Measurements from ENCODE around the gene RCN1.
"Not testable (repeated sequence)": the region's sequence is repeated elsewhere in the genome, so short reads cannot be mapped to it uniquely, and the experiment has no call there.

RCN1 gene

DNA sequence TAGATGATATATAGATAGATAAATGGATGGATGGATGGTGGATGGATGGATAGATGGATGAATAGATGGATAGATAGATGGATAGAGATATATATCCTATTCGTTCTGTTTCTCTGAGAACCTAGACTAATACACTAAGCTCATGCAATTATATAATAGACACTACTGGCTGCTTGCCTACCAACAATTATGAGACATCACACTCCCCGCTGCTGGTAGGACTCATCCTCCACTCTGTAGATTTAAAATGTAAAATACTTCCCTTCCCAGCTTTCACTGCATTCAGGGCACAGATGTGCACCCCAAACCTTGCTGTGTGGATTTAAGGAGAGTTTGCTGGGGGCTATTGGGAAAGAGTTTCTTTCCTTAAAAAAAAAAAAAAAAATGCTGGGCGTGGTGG lies 28.3 kb upstream of the RCN1 start:
- H3K27me3 ChIP-seq (ENCODE audit: control insufficient read depth, insufficient read depth, low read length) = no peaks in the 10 kb centered on the region
- DNase-seq (ENCODE audit: low read depth, low spot score) = no peak
- no peaks in the 10 kb centered on the region for H3K4me1 ChIP-seq (ENCODE audit: control insufficient read depth, insufficient read depth, low read length)
- no peaks in the 10 kb centered on the region for H3K36me3 ChIP-seq (ENCODE audit: control insufficient read depth, insufficient read depth, low read length)
- no peak overlapping the region for H3K27ac ChIP-seq (ENCODE audit: low read length)
- WGBS (ENCODE audit: insufficient coverage, insufficient read length) = no CpG with 5 or more reads among the region's 3 CpGs
- H3K4me3 ChIP-seq (ENCODE audit: low read length) = no peak overlapping the region
- H3K9me3 ChIP-seq (ENCODE audit: control insufficient read depth, insufficient read depth, low read length) = no peaks in the 10 kb centered on the region

DNA sequence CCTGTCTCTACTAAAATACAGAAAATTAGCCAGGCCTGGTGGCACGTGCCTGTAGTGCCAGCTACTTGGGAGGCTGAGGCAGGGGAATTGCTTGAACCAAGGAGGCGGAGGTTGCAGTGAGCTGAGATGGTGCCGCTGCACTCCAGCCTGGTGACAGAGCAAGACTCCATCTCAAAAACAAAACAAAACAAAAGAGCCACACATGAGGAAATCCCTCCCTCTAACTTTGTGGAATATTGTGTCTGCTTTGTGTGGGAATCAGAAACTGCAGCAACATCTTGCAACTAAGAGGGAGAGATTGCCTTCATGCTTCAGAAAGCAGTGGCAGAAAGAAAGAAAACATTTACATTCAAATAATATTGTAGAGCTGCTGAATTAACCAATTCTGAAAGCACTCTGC lies 27.8 kb upstream of the RCN1 start:
- no CpG with 5 or more reads among the region's 3 CpGs for WGBS (ENCODE audit: insufficient coverage, insufficient read length)
- not testable (repeated sequence) for H3K4me3 ChIP-seq (ENCODE audit: low read length); H3K4me1 ChIP-seq (ENCODE audit: control insufficient read depth, insufficient read depth, low read length); H3K27ac ChIP-seq (ENCODE audit: low read length); DNase-seq (ENCODE audit: low read depth, low spot score); H3K27me3 ChIP-seq (ENCODE audit: control insufficient read depth, insufficient read depth, low read length); H3K9me3 ChIP-seq (ENCODE audit: control insufficient read depth, insufficient read depth, low read length); H3K36me3 ChIP-seq (ENCODE audit: control insufficient read depth, insufficient read depth, low read length)

DNA sequence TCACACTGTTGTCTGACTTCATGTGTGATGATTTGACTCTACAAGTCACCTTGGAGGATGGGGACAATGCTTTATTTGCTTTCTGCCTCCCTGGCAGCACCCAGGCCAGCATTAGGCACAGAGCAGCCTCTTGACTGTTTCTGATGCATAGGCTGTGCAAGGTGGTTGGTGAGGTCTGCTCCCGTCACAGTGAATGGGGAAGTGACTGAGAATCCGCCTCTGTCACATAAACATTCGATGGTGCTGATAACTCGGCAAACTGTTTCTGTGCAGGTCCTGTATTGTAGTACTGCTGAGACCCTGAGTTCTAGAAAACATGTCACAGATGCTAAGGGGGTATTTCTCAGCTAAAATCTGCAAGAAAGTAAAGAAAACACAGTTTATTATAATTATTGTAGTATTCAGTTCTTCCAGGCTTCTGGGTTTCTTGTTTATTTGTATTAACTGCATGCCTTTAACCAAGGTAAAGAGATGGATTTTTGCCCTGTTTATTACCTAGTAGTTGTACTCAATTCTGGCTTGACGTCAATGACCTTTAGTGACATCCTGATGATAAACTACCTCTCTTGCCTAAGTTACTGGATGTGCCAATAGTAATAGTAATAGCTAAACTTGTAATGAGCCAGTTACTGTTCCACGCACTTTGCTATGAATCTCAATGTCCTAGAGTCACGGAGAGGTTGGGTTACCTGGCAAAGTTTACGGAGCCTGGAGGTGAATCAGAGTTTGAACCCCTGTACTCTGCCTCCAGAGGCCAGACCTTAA lies 24.8 kb upstream of the RCN1 start:
- Histone ChIP-seq H3K9me3 (ENCODE audit: control insufficient read depth, insufficient read depth, low read length) (no peaks in the 10 kb centered on the region), H3K4me3 (ENCODE audit: low read length) (no peak overlapping the region), H3K36me3 (ENCODE audit: control insufficient read depth, insufficient read depth, low read length) (no peaks in the 10 kb centered on the region), H3K27me3 (ENCODE audit: control insufficient read depth, insufficient read depth, low read length) (no peaks in the 10 kb centered on the region), H3K4me1 (ENCODE audit: control insufficient read depth, insufficient read depth, low read length) (no peaks in the 10 kb centered on the region), H3K27ac (ENCODE audit: low read length) (no peak overlapping the region)
- DNase-seq (ENCODE audit: low read depth, low spot score) = no peak
- WGBS (ENCODE audit: insufficient coverage, insufficient read length) = no CpG with 5 or more reads among the region's 8 CpGs

DNA sequence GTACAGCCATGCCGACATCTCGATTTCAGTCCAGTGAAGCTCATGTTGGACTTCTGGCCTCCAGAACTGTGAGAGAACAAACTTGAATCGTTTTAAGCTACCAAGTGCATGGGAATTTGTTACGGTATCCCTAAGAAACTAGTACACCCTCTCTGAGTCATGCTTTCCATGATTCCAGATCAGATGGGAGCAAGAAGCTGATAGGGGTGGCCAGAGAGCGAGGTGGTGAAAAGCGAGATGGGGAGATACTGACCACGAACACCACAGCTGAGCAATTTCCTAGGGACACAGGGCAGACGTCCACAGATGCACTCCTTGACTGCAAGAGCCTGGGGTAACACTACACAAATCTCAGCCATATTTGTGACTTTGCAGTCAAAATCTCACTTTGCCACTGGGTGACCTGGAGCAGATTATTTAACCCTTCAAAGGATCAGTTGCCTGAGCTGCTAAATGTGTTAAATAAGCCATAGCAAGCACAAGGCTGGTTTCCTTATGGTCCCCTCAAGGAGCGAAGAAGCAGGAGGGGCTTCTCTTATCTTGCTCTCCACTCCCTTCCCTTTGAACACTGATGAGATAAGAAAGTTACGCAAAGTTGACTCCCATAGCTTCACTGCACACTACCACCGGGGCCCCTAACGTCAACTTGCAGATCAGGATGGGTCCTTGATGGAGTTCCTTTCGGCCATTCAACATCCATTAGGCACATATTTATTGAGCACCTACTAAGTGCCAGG lies 22.6 kb upstream of the RCN1 start:
- no CpG with 5 or more reads among the region's 13 CpGs for WGBS (ENCODE audit: insufficient coverage, insufficient read length)
- Histone ChIP-seq H3K27me3 (ENCODE audit: control insufficient read depth, insufficient read depth, low read length) (no peaks in the 10 kb centered on the region), H3K4me1 (ENCODE audit: control insufficient read depth, insufficient read depth, low read length) (no peaks in the 10 kb centered on the region; the same call in 1 of the 2 replicates), H3K36me3 (ENCODE audit: control insufficient read depth, insufficient read depth, low read length) (no peaks in the 10 kb centered on the region), H3K9me3 (ENCODE audit: control insufficient read depth, insufficient read depth, low read length) (no peaks in the 10 kb centered on the region), H3K27ac (ENCODE audit: low read length) (no peak overlapping the region), H3K4me3 (ENCODE audit: low read length) (no peak overlapping the region)
- DNase-seq (ENCODE audit: low read depth, low spot score) = no peak

DNA sequence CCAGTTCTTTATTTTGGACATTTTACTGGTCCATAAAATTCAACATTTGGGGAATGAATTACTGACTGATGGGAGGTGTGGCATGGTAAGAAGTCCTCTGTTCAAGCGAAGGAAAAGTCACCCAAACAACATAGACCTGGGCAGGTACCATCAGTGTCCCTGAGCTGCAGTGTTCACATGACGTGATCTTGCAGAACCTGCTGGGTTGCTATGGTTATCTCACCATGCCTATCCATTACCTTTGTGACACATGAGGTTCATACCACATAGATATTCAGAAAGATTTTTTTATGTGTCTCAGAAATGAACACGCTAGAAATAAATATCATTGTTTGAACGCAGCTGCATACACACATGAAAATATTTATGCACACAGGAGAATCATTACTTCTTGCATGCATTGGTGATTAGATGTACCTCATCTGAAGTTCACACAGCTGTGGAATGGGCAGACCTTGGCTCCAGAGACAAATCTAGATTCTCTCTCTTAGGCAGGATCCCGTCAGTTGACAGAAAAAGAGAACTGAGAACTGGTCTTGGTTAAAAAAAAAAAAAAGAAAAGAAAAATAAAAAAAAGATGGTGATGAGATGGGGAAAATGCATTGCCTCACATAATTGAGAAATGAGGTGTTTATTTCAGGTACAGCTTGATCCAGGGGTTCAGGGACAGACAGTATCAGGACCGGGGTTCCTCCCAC lies 21.4 kb upstream of the RCN1 start:
- H3K9me3 ChIP-seq (ENCODE audit: control insufficient read depth, insufficient read depth, low read length) = no peaks in the 10 kb centered on the region
- H3K27ac ChIP-seq (ENCODE audit: low read length) = no peak overlapping the region
- no peaks in the 10 kb centered on the region for H3K27me3 ChIP-seq (ENCODE audit: control insufficient read depth, insufficient read depth, low read length)
- DNase-seq (ENCODE audit: low read depth, low spot score) = no peak
- H3K4me1 ChIP-seq (ENCODE audit: control insufficient read depth, insufficient read depth, low read length) = no peaks in the 10 kb centered on the region; the same call in 1 of the 2 replicates
- H3K36me3 ChIP-seq (ENCODE audit: control insufficient read depth, insufficient read depth, low read length) = no peaks in the 10 kb centered on the region
- H3K4me3 ChIP-seq (ENCODE audit: low read length) = no peak overlapping the region
- no CpG with 5 or more reads among the region's 6 CpGs for WGBS (ENCODE audit: insufficient coverage, insufficient read length)

DNA sequence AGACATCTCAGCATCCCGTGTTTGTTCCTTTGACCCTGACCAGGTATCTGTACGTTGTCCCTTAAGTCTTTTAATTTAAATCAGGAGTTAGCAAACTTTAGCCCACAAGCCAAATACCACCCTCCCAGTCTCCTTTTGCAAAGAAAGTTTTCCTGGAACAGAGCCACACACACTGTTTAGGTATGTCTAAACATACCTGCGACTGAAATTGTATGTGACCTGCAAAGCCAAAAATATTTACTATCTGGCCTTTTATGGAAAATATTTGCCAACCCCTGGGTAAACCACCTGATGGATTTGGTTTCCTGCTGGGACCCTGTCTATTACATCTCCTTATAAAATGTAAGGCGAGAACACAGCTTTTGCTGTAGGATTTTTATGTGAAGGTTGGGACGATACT lies 20.2 kb upstream of the RCN1 start:
- WGBS (ENCODE audit: insufficient coverage, insufficient read length) = no CpG with 5 or more reads among the region's 5 CpGs
- Histone ChIP-seq H3K27me3 (ENCODE audit: control insufficient read depth, insufficient read depth, low read length) (no peaks in the 10 kb centered on the region), H3K27ac (ENCODE audit: low read length) (no peak overlapping the region), H3K4me1 (ENCODE audit: control insufficient read depth, insufficient read depth, low read length) (no peaks in the 10 kb centered on the region; the same call in 1 of the 2 replicates), H3K4me3 (ENCODE audit: low read length) (no peak overlapping the region), H3K36me3 (ENCODE audit: control insufficient read depth, insufficient read depth, low read length) (no peaks in the 10 kb centered on the region), H3K9me3 (ENCODE audit: control insufficient read depth, insufficient read depth, low read length) (no peaks in the 10 kb centered on the region)
- no peak for DNase-seq (ENCODE audit: low read depth, low spot score)

DNA sequence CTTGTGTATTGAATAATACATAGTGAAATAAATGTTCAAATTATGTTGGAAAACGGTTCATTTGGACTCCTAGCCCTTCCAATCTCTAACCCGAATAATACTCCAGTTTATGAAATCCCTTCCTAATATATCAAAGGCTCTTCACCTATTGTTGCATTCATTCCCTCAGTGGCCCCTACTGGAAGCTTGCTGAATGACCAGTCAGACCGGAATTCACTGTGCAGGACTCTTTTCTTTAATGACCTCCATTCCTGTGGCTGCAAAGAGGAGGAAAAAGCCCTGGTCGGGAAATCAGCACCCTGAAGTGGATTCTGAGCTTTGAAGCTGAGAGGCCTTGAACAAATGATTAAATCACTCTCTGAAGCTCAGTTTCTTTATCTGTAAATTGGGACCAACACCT lies 19.1 kb upstream of the RCN1 start:
- Histone ChIP-seq H3K4me1 (ENCODE audit: control insufficient read depth, insufficient read depth, low read length) (no peaks in the 10 kb centered on the region; the same call in 1 of the 2 replicates), H3K36me3 (ENCODE audit: control insufficient read depth, insufficient read depth, low read length) (no peaks in the 10 kb centered on the region), H3K4me3 (ENCODE audit: low read length) (no peak overlapping the region), H3K27ac (ENCODE audit: low read length) (no peak overlapping the region), H3K27me3 (ENCODE audit: control insufficient read depth, insufficient read depth, low read length) (no peaks in the 10 kb centered on the region), H3K9me3 (ENCODE audit: control insufficient read depth, insufficient read depth, low read length) (no peaks in the 10 kb centered on the region)
- no CpG with 5 or more reads among the region's 4 CpGs for WGBS (ENCODE audit: insufficient coverage, insufficient read length)
- DNase-seq (ENCODE audit: low read depth, low spot score) = no peak

DNA sequence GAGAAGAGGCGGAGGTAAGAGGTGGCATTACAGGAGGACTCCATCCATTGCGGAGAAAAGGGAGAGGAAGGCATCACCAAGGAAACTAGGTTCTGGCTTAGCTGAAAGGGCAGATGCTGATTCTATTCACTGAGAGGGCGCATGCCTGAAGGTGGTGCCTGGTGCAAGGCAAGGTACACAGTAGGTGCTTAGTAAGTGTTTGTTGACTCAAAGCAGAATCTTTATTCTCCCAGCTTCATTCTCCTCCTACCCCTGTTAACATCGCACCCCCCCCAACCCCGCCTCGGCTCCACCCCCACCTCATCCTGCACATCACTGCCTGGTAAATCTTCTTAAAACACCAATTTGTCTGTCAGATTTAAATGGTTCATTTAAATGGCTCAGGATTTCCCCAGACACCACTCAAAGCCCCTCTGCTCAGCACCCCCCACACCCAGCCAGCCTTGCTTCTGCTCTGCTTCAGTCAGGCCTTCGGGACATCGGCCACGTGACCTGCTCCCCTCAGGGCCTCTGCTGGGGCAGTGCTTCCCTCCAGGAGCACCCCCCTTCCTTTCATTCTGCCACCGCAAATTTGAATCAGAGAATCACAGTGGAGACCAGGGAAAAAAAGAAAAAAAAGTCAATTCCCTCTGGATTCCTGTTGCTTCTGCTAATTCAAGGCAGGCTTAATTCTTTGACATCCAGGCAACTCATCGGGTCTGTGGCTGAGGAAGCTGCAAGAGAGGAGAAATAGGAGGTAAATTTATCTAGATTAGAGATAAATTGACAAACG lies 17.8 kb upstream of the RCN1 start:
- Histone ChIP-seq H3K27ac (ENCODE audit: low read length) (no peak overlapping the region), H3K27me3 (ENCODE audit: control insufficient read depth, insufficient read depth, low read length) (no peaks in the 10 kb centered on the region), H3K36me3 (ENCODE audit: control insufficient read depth, insufficient read depth, low read length) (no peaks in the 10 kb centered on the region), H3K9me3 (ENCODE audit: control insufficient read depth, insufficient read depth, low read length) (no peaks in the 10 kb centered on the region), H3K4me1 (ENCODE audit: control insufficient read depth, insufficient read depth, low read length) (no peaks in the 10 kb centered on the region; the same call in 1 of the 2 replicates), H3K4me3 (ENCODE audit: low read length) (no peak overlapping the region)
- no peak for DNase-seq (ENCODE audit: low read depth, low spot score)
- no CpG with 5 or more reads among the region's 12 CpGs for WGBS (ENCODE audit: insufficient coverage, insufficient read length)

DNA sequence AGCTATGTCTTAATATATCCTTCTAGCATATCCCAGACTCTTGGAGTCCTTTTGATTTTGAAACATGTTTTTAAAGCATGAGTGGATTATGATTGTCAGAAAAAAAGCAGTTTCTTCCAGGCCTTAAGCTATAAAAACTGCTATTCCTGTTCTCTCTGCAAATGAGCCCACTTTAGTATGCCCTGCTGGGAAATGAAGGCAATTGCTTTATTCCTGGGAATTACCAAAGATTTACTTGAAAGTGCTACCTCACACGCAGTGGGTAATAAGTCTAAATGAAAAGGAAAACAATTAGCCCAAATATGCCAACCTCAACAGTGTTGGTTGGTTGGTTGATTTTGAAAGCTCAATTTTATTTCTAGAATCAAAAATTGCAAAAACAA lies 17.2 kb upstream of the RCN1 start:
- no CpG with 5 or more reads among the region's 1 CpG for WGBS (ENCODE audit: insufficient coverage, insufficient read length)
- Histone ChIP-seq H3K4me1 (ENCODE audit: control insufficient read depth, insufficient read depth, low read length) (no peaks in the 10 kb centered on the region; the same call in 1 of the 2 replicates), H3K27me3 (ENCODE audit: control insufficient read depth, insufficient read depth, low read length) (no peaks in the 10 kb centered on the region), H3K9me3 (ENCODE audit: control insufficient read depth, insufficient read depth, low read length) (no peaks in the 10 kb centered on the region), H3K4me3 (ENCODE audit: low read length) (no peak overlapping the region), H3K27ac (ENCODE audit: low read length) (no peak overlapping the region), H3K36me3 (ENCODE audit: control insufficient read depth, insufficient read depth, low read length) (no peaks in the 10 kb centered on the region)
- no peak for DNase-seq (ENCODE audit: low read depth, low spot score)

DNA sequence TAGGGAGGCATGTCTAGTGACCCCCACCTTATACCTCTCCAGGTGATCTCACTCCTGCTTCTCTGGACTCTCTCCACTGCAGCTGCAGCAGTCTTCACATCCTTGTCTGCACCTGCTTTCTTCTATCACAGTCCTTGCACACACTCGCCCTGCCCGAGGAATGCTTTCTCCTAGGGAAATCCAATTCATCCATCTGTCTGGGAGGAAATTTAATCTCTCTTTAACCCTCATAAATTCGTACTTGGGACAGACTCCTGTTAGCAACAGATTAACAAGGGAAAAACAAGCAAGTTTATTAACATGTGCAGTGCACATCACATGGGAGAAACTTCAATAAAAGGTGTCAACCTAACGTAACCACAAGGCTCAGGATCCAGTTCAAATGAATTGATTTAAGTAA lies 11.3 kb upstream of the RCN1 start:
- no peak overlapping the region for H3K27ac ChIP-seq (ENCODE audit: low read length)
- DNase-seq (ENCODE audit: low read depth, low spot score) = no peak
- H3K4me1 ChIP-seq (ENCODE audit: control insufficient read depth, insufficient read depth, low read length) = peaks cover 2% of the 10 kb centered on the region; the same call in 1 of the 2 replicates
- H3K4me3 ChIP-seq (ENCODE audit: low read length) = no peak overlapping the region
- no peaks in the 10 kb centered on the region for H3K27me3 ChIP-seq (ENCODE audit: control insufficient read depth, insufficient read depth, low read length)
- no peaks in the 10 kb centered on the region for H3K36me3 ChIP-seq (ENCODE audit: control insufficient read depth, insufficient read depth, low read length)
- WGBS (ENCODE audit: insufficient coverage, insufficient read length) = no CpG with 5 or more reads among the region's 4 CpGs
- H3K9me3 ChIP-seq (ENCODE audit: control insufficient read depth, insufficient read depth, low read length) = no peaks in the 10 kb centered on the region

Data from iPS DF 6.9 (cell line).